ENCODE results near the gene ATP6V1G1.
"Not testable (repeated sequence)": the region's sequence is repeated elsewhere in the genome, so short reads cannot be mapped to it uniquely, and the experiment has no call there.

Gene ATP6V1G1

DNA sequence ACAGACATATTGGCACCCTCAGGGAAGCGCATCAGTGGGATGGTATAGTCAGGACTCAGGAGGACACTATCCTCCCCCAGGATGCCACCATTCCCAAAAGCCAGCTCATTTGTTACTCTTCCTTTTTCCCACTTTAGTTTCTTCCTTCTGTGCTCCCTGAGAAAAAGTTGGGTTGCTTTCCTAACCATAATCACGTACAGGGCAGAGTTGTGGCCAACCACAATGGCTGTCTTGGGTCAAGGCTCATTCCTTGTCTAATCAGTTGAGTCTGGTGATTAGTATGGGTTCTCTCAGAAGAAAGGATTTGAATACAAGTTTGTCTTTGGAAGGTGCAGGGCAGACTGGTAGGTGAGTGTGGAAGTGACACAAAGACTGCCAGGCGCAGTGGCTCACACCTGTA, 26.6 kb upstream of the ATP6V1G1 start:
- in situ Hi-C loops (cut with MboI; ENCODE audit: low sequenced_read_pairs, unreplicated experiment): no loop called here
- TF ChIP-seq, protein P1, sequence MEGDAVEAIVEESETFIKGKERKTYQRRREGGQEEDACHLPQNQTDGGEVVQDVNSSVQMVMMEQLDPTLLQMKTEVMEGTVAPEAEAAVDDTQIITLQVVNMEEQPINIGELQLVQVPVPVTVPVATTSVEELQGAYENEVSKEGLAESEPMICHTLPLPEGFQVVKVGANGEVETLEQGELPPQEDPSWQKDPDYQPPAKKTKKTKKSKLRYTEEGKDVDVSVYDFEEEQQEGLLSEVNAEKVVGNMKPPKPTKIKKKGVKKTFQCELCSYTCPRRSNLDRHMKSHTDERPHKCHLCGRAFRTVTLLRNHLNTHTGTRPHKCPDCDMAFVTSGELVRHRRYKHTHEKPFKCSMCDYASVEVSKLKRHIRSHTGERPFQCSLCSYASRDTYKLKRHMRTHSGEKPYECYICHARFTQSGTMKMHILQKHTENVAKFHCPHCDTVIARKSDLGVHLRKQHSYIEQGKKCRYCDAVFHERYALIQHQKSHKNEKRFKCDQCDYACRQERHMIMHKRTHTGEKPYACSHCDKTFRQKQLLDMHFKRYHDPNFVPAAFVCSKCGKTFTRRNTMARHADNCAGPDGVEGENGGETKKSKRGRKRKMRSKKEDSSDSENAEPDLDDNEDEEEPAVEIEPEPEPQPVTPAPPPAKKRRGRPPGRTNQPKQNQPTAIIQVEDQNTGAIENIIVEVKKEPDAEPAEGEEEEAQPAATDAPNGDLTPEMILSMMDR (IDR thresholded peaks at IDR 0.05; ENCODE audit: borderline replicate concordance, control extremely low read depth, extremely low read depth, insufficient read depth, missing control alignments): no peak

DNA sequence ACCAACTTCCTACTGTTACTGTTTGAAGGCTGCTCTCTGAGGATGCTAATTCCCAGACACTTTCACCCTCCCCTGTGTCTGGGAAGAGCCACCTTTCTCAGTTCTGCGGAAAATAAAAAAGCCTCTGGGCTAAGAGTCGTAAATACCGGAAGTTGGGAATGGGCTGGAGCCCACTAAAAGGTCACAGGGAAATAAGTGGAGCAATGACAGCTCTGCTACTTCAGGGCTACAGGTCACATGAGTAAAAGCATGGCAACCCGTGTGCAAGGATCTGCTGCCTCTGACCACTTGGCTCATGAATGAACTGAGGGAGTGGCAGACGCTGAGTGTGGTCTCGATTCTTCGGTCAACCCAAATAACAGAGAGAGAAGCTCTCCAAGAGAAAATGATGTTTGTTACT, 25.8 kb upstream of the ATP6V1G1 start:
- TF ChIP-seq, protein P1 (IDR thresholded peaks at IDR 0.05; ENCODE audit: borderline replicate concordance, control extremely low read depth, extremely low read depth, insufficient read depth, missing control alignments): no peak
- in situ Hi-C loops (cut with MboI; ENCODE audit: low sequenced_read_pairs, unreplicated experiment): no loop called here
- DNase-seq (ENCODE audit: low spot score): no peak

More for the DNA sequence above, 26.6 kb upstream of the ATP6V1G1 start:
- no peak for DNase-seq (ENCODE audit: low spot score)

DNA sequence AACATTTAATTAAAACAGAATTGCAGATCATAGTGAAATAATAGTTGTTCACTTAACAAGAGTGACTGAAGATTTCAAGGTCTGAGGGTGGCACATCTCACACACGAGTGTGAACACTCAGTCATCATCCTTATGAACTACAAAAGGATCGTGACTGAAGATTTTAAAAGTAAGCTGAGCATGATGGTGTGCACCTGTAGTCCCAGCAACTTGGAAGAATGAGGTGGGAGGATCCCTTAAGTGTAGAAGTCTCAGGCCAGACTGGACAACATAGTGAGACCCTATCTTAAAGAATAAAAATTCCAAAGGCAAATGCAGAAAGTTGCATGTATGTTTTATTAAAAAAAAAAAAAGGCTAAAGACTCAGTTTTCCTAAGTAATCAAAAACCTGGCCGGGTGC, 22.4 kb upstream of the ATP6V1G1 start:
- no peak for DNase-seq (ENCODE audit: low spot score)
- TF ChIP-seq, protein P1 (IDR thresholded peaks at IDR 0.05; ENCODE audit: borderline replicate concordance, control extremely low read depth, extremely low read depth, insufficient read depth, missing control alignments): no peak
- in situ Hi-C loops (cut with MboI; ENCODE audit: low sequenced_read_pairs, unreplicated experiment): no loop called here

DNA sequence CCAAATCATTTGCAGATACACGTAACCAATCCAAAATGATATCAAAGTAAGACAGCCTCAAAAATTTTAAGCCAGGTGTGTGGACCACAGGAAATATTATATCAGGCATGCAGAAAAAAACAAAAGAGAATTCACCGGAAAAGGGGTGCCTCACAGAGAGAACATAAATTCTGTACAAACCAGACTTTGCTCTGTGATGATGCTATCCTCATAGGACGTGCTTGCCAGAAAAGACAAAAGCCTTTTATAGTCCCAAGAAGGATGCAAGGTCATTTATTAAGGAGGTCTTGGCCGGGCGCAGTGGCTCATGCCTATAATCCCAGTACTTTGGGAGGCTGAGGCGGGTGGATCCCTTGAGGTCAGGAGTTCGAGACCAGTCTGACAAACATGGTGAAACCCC, 16.8 kb upstream of the ATP6V1G1 start:
- no peak for DNase-seq (ENCODE audit: low spot score)
- TF ChIP-seq, protein P1 (IDR thresholded peaks at IDR 0.05; ENCODE audit: borderline replicate concordance, control extremely low read depth, extremely low read depth, insufficient read depth, missing control alignments): no peak
- in situ Hi-C loops (cut with MboI; ENCODE audit: low sequenced_read_pairs, unreplicated experiment): no loop called here

DNA sequence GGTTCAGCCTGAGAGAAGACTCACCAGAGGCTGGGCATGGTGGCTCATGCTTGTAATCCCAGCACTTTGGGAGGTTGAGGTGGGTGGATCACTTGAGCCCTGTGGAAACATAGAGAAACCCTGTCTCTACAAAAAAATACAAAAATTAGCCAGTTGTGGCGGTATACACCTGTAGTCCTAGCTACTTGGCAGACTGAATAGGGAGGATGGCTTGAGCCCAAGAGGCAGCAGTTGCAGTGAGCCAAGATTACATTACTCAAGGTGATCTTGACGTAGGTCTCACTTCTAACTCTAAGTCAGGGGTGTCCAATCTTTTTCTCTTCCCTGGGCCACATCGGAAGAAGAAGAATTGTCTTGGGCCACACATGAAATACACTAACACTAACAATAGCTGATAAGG, 16.2 kb upstream of the ATP6V1G1 start:
- DNase-seq (ENCODE audit: low spot score): no peak
- TF ChIP-seq, protein P1 (IDR thresholded peaks at IDR 0.05; ENCODE audit: borderline replicate concordance, control extremely low read depth, extremely low read depth, insufficient read depth, missing control alignments): no peak
- in situ Hi-C loops (cut with MboI; ENCODE audit: low sequenced_read_pairs, unreplicated experiment): no loop called here

DNA sequence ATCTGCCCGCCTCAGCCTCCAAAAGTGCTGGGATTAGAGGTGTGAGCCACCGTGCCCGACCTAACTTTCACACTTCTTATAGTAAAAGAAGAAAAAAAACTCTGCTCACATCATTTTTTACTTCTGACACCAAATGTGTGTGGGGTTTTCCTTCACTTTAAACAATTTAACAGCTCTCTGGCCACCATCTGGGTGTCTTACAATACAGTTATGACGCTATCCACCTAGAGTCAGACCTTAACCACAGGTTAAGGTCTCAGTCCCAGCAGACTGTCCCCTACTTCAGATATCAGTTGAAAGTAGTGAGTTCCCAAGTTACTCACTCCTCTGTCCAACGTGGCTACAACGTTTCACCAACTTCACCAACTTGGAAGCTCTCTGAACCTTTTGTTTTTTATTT, 15.4 kb upstream of the ATP6V1G1 start:
- no peak for DNase-seq (ENCODE audit: low spot score)
- in situ Hi-C loops (cut with MboI; ENCODE audit: low sequenced_read_pairs, unreplicated experiment): no loop called here
- TF ChIP-seq, protein P1 (IDR thresholded peaks at IDR 0.05; ENCODE audit: borderline replicate concordance, control extremely low read depth, extremely low read depth, insufficient read depth, missing control alignments): no peak

DNA sequence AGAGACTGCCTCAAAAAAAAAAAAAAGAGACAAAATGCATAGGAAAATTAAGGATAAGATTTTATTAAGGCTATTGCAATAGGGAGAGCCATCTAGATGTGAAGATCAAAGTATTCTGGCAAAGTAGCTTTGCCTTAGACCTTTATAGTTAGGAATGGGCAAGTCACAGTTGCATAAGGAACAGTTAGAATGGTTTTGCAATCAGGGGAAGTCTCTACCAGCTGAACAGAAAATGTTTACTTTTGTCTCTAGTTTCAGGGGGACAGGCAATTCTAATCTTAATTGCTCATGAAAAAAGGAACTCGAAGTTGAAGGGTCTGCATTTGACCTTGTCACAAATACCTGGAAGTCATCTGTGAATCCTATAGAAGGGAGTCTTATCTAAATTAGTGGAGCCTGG, 13.1 kb upstream of the ATP6V1G1 start:
- TF ChIP-seq, protein P1 (IDR thresholded peaks at IDR 0.05; ENCODE audit: borderline replicate concordance, control extremely low read depth, extremely low read depth, insufficient read depth, missing control alignments): no peak
- in situ Hi-C loops (cut with MboI; ENCODE audit: low sequenced_read_pairs, unreplicated experiment): no loop called here
- DNase-seq (ENCODE audit: low spot score): no peak

DNA sequence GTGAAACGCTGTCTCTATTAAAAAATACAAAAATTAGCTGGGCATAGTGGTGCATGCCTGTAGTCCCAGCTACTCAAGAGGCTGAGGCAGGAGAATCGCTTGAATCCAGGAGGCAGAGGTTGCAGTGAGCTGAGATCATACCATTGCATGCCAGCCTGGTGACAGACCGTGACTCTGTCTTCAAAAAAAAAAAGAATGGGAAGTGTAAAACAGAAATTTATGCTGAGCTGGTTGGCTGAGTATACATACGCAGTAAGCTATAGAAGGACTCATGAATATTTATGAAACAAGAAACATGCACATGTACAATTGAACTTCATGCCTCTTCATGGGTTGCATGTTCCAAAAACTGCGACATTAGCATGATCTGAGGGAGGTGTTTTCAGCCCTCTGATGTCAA, 10.8 kb upstream of the ATP6V1G1 start:
- in situ Hi-C loops (cut with MboI; ENCODE audit: low sequenced_read_pairs, unreplicated experiment); DNase-seq (ENCODE audit: low spot score): not testable (repeated sequence)

DNA sequence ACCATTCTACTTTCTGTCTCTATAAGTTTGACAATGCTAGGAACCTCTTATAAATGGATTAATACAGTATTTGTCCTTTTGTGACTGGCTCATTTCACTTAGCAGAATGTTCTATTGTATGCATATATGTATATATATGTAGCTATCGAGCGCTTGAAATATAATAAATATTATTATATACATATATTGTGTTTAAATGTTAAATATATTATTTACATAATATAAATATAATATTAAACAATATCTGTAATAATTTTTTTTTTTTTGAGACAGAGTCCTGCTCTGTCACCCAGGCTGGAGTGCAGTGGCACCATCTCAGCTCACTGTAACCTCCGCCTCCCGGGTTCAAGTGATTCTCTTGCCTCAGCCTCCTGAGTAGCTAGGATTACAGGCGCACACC, 9.4 kb upstream of the ATP6V1G1 start:
- DNase-seq (ENCODE audit: low spot score); in situ Hi-C loops (cut with MboI; ENCODE audit: low sequenced_read_pairs, unreplicated experiment): not testable (repeated sequence)

Measured in GM13976 (cell line).